Skeletal muscle satellite cell (primary cell): ENCODE data around the gene PRKCE.

Experiments used
- H3K27me3 ChIP-seq: 2 replicates; pipeline ENCODE4 v1.7.0; 2013; ENCODE audit warnings: low read length; ENCODE audit not compliant: control insufficient read depth, insufficient read depth
- H3K36me3 ChIP-seq: 2 replicates; pipeline ENCODE4 v1.7.0; 2013; ENCODE audit warnings: mild to moderate bottlenecking, control low read depth, low read length; ENCODE audit not compliant: insufficient read depth
- H3K4me1 ChIP-seq: 2 replicates; pipeline ENCODE4 v1.7.0; 2013; ENCODE audit warnings: low read length; ENCODE audit not compliant: control insufficient read depth, insufficient read depth
- H3K4me2 ChIP-seq: 2 replicates; pipeline ENCODE4 v1.7.0; 2013; ENCODE audit warnings: mild to moderate bottlenecking, low read length
- H3K4me3 ChIP-seq: 2 replicates; pipeline ENCODE4 v1.7.0; 2013; ENCODE audit warnings: low read length
- H3K9ac ChIP-seq: 2 replicates; pipeline ENCODE4 v1.7.0; 2013; ENCODE audit warnings: mild to moderate bottlenecking, low read depth, low read length, moderate library complexity
- H3K9me3 ChIP-seq: replicated peaks from 2 replicates; pipeline ENCODE4 v1.7.0; 2013; ENCODE audit warnings: mild to moderate bottlenecking, control low read depth, low read length

Gene PRKCE

DNA sequence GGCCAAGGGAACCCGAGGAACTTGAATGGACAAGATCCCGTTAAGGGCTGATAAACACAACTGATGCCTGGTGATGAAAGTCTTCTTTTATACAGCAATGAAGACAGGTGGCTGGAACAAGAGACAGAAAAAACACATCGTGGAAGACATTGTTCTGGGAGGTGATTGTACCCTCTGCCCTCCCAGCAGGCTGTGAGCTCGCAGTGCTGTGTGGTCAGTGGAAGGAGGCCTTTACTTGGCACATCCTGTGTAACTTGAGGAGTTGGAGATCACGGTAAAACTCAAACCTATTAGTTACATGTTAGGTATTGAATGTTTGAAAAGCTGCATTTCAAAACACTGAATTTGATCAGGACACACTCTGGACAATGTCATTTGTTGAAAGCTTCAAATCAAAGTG lies 395.8 kb downstream of the PRKCE start:
- no peaks in the 10 kb centered on the region for H3K4me1 ChIP-seq
- H3K9me3 ChIP-seq, result no peaks in the 10 kb centered on the region
- H3K27me3 ChIP-seq, result no peaks in the 10 kb centered on the region
- no peak overlapping the region for H3K4me2 ChIP-seq
- H3K9ac ChIP-seq, result no peak overlapping the region
- no peaks in the 10 kb centered on the region for H3K36me3 ChIP-seq
- no peak overlapping the region for H3K4me3 ChIP-seq

DNA sequence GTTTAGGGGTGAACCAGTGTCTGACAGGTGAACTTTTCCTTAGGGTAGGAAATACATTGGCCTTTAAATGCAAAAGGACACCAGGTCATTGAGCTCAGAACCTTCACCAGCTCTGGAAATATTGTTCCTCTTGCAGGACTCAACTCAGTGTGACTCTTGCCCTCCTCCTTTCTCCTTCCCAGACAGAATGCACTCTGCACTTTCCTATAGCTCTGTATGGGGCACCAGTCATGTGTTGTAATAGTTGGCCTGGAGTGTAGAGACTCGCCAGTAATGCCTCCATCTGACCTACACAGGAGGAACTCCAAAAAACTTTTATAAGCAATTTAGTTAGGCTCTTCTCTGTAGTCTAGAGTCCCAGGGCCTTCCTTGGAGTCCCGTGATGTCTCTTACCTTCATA lies 397.2 kb downstream of the PRKCE start:
- no peaks in the 10 kb centered on the region for H3K36me3 ChIP-seq
- H3K27me3 ChIP-seq, result no peaks in the 10 kb centered on the region
- no peak overlapping the region for H3K9ac ChIP-seq

DNA sequence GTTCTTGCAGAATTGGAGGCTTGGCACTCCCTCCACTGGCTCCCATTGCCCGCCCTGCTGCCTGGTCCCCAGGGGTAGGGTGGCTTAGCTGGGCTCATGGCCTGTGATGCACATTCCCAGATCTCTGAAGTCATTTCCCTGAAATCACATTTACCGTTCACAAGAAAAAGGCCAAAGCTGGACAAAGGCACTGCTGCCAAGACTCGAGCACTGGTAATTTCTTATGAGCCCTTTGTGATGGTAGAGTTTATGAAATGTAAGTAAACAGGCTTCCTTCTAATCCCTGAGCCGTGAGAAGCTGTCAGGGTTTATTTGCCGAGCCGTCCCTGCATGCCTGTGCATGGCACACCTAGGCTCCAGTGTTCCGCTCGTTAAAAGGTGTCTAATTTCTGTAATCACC lies 398.6 kb downstream of the PRKCE start:
- no peaks in the 10 kb centered on the region for H3K36me3 ChIP-seq
- H3K4me3 ChIP-seq, result no peak overlapping the region
- H3K9me3 ChIP-seq, result no peaks in the 10 kb centered on the region
- H3K4me2 ChIP-seq, result no peak overlapping the region
- H3K9ac ChIP-seq, result no peak overlapping the region
- H3K4me1 ChIP-seq, result no peaks in the 10 kb centered on the region
- H3K27me3 ChIP-seq, result no peaks in the 10 kb centered on the region

More for the DNA sequence above, 397.2 kb downstream of the PRKCE start:
- no peak overlapping the region for H3K4me3 ChIP-seq
- no peaks in the 10 kb centered on the region for H3K9me3 ChIP-seq
- H3K4me2 ChIP-seq, result no peak overlapping the region
- no peaks in the 10 kb centered on the region for H3K4me1 ChIP-seq

DNA sequence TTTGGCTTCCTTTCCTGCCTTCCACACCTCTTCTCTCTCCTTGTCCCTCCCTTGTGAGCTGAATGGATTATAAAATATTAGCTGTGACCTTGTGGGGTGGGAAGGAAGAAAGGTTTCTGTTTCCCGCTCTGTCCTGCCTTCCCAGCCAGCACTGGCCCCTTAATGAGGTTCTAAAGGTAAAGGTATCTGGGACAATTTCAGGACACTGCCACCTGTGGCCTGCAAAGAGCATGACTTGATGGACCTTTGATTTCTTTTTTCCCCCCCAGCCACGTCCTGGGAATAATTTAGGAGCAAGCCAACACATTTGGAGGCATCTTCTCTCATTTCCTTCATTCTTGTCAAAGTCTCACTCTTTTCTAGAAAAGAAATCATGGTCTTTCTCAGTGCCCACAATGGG lies 399.0 kb downstream of the PRKCE start:
- no peak overlapping the region for H3K9ac ChIP-seq
- no peaks in the 10 kb centered on the region for H3K36me3 ChIP-seq
- no peak overlapping the region for H3K4me3 ChIP-seq
- H3K27me3 ChIP-seq, result no peaks in the 10 kb centered on the region
- no peaks in the 10 kb centered on the region for H3K9me3 ChIP-seq
- no peaks in the 10 kb centered on the region for H3K4me1 ChIP-seq
- H3K4me2 ChIP-seq, result no peak overlapping the region

DNA sequence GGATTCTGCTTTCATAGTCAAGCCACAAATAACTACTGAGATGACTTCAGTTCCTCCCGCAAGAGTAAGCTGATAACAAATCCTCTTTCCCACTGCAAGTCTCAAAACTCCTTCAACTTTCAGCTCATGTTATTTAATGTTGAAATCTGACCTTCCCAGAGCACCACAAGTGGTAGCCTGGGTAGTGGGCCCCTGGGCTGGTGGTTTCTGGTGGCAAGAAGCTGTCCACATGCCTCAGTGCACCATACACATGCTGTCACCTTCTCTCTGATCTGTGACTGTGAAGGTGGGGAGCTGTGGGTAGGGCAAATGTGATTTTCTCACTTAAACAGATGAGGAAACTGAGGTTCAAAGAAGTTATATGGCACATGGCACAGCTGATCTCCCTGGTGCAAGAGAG lies 399.6 kb downstream of the PRKCE start:
- Histone ChIP-seq H3K4me3 (no peak overlapping the region), H3K36me3 (no peaks in the 10 kb centered on the region), H3K4me2 (no peak overlapping the region), H3K27me3 (no peaks in the 10 kb centered on the region), H3K9ac (no peak overlapping the region), H3K4me1 (no peaks in the 10 kb centered on the region), H3K9me3 (no peaks in the 10 kb centered on the region)

DNA sequence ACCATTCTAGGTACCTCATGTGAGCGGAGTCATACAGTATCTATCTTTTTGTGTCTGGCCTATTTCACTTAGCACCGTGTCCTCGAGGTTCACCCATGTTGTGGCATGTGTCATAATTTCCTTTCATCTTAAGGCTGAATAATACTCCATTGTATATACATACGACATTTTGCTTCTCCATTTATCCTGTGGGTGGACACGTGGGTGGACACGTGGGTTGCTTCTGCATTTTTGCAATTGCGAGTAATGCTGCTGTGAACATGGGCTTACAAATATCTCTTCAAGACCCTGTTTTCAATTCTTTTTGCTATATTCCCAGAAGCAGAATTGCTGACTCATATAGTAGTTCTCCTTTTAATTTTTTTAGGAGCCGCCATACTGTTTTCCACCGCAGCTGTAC lies 402.1 kb downstream of the PRKCE start:
- H3K36me3 ChIP-seq, result no peaks in the 10 kb centered on the region
- no peak overlapping the region for H3K4me2 ChIP-seq

DNA sequence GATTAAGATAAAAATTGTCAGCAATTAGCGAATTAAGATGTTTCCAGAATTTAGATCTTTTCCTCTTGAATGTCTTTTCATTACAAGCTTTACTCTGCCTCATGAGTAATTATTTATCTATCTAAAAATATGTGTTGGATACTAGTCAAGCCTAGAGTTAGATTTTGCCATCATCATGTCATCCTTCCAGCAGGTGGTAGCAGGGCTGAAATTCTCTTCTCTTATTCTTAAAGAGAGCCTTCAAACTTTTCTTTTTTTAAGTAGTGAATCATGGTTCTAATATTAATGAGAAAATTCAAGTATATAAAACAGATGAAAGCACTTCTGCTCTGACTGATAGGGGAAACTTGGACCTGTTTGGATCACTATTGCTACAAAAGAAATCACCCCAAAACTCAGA lies 405.1 kb downstream of the PRKCE start:
- H3K36me3 ChIP-seq, result no peaks in the 10 kb centered on the region
- no peaks in the 10 kb centered on the region for H3K9me3 ChIP-seq
- no peak overlapping the region for H3K4me3 ChIP-seq
- H3K9ac ChIP-seq, result no peak overlapping the region
- H3K27me3 ChIP-seq, result no peaks in the 10 kb centered on the region
- H3K4me2 ChIP-seq, result no peak overlapping the region
- no peaks in the 10 kb centered on the region for H3K4me1 ChIP-seq

More for the DNA sequence above, 402.1 kb downstream of the PRKCE start:
- Histone ChIP-seq H3K9ac (no peak overlapping the region), H3K9me3 (no peaks in the 10 kb centered on the region), H3K4me1 (no peaks in the 10 kb centered on the region), H3K27me3 (no peaks in the 10 kb centered on the region), H3K4me3 (no peak overlapping the region)

DNA sequence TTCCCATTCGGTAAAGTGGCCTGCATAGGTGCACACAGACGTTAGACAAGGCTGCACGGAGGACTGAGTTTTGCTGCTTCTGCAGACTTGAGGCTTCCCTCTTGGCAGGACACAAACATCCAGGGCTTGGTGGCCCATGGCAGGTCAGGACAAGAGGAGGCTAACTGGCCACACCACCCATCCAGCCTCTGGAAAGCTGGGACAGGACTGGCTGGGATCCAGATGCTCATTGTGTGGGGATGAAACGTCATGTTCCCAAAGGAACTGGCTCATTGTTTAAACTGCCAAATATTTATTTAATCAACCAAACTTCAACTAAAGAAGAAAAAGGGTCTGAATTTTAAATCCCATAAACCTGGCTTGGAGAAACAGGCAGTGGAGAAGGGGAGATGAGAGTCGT lies 406.7 kb downstream of the PRKCE start:
- H3K4me1 ChIP-seq, result no peaks in the 10 kb centered on the region
- H3K9me3 ChIP-seq, result no peaks in the 10 kb centered on the region
- H3K27me3 ChIP-seq, result no peaks in the 10 kb centered on the region
- no peak overlapping the region for H3K4me2 ChIP-seq
- no peak overlapping the region for H3K4me3 ChIP-seq
- no peak overlapping the region for H3K9ac ChIP-seq
- no peaks in the 10 kb centered on the region for H3K36me3 ChIP-seq

DNA sequence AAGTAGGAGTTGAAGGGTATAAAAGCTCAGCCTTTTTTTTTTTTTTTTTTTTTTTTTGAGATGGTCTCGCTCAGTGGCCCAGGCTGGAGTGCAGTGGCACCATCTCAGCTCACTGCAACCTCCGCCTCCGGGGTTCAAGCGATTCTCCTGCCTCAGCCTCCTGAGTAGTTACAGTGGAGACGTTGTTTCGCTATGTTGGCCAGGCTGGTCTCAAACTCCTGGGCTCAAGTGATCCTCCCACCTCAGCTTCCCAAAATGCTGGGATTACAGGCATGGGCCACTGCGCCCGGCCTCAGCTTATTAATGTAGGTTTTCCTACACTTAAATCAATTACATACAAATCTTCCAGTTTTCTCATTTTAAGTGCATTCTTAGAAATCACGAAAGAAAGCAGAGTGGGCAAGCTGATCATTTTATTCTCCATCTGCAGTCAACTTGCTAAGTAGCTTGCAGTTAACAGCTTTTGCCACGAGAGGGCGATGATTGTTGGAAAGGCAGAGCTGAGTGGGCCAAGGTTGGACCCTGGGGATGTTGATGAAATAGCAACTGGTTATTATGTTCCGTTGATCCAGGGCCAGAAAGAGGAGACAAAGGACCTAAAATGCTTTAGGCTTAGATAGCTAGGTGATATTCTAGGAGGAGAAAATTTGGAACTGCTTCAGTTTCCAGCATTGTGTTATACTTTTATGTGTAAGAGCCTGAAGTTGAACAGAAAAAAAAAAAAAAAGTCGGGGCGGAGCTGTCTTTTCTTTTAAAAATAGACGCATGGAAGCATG lies 411.4 kb downstream of the PRKCE start:
- no peaks in the 10 kb centered on the region for H3K27me3 ChIP-seq
- peaks cover 11% of the 10 kb centered on the region for H3K4me1 ChIP-seq
- H3K4me3 ChIP-seq, result no peak overlapping the region
- H3K36me3 ChIP-seq, result no peaks in the 10 kb centered on the region
- H3K9me3 ChIP-seq, result no peaks in the 10 kb centered on the region
- no peak overlapping the region for H3K4me2 ChIP-seq
- H3K9ac ChIP-seq, result peak overlapping the region; percentile 17

DNA sequence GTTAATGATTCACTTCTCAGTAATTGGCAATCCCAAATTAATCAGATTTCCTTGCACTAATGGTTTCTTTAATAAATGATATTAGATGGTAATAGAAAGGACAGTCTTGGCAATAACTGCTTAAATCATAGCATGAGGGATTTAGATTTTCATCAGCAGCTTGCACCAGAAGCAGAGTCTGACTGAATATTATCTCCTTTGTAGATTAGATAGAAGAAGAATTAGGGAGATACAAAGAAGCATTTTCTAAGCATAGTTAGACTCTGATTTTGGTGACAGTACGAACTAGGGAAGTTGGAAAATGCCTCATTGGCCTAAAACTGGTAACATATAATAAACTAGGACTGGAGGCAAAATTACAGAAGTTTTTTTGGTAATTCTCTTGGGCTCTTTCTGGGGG lies 412.9 kb downstream of the PRKCE start:
- Histone ChIP-seq H3K36me3 (no peaks in the 10 kb centered on the region), H3K27me3 (no peaks in the 10 kb centered on the region), H3K4me3 (no peak overlapping the region), H3K9ac (no peak overlapping the region), H3K4me2 (no peak overlapping the region), H3K4me1 (peaks cover 21% of the 10 kb centered on the region), H3K9me3 (no peaks in the 10 kb centered on the region)

DNA sequence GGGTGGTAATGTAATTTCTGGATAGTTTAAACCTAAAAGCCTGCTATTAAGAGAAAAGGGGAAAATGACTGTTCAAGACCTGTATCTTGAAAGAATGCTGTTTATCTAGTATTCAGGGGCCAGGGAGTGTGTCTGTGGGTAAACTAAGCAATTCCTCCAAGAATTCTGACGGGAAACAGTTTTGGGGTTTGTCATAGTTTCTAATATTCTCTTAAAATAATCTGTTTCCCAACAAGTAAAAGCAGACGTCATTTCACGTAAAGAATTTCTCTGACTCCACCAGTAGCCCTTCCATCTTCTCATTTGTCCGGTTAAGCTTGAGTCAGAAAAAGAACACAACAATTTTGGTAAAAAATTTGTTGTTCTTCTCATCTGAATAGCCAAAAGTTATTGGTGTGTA lies 413.7 kb downstream of the PRKCE start:
- H3K4me3 ChIP-seq, result no peak overlapping the region
- H3K9ac ChIP-seq, result no peak overlapping the region
- H3K36me3 ChIP-seq, result no peaks in the 10 kb centered on the region
- H3K27me3 ChIP-seq, result no peaks in the 10 kb centered on the region
- H3K9me3 ChIP-seq, result no peaks in the 10 kb centered on the region
- H3K4me1 ChIP-seq, result peaks cover 21% of the 10 kb centered on the region
- H3K4me2 ChIP-seq, result no peak overlapping the region

DNA sequence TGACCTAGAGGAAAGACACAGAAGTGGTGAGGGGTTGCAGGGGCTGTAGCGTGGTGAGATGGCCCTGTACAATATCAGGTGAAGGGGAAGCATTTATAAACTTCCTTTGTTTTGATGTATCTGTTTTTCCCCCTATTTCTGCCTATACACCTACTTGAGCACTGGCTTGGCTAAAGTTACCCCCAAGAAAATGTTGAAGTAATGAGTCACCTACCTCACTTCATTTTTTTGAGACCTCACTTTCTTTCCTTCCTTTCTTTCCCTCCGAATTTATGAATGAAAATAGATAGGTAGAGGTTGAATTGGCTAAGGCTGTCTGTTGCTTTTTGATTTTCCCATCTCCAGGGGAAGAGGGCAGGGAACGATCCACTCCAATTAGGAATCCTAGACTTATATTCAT lies 414.6 kb downstream of the PRKCE start:
- Histone ChIP-seq H3K4me1 (peaks cover 21% of the 10 kb centered on the region), H3K4me2 (no peak overlapping the region), H3K27me3 (no peaks in the 10 kb centered on the region), H3K4me3 (no peak overlapping the region), H3K9ac (no peak overlapping the region), H3K36me3 (no peaks in the 10 kb centered on the region), H3K9me3 (no peaks in the 10 kb centered on the region)
